Measurements from ENCODE around the gene DCAF6.

The DCAF6 gene

DNA sequence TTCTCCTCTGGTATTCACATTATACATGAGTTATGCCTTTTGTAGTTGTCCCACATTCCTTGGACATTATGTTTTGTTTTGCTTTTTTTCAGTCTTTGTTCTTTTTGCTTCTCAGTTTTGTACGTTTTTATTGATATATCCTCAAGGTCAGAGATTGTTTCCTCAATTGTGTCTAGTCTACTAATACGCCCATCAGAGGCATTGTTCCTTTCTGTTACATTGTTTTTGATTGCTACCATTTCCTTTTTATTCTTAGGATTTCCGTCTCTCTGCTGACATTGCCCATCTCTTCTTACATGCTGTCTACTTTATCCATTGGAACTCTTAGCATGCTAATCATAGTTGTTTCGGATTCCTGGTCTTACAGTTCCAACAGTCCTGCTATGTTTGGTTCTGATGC, 28.2 kb downstream of the DCAF6 start:
- TF ChIP-seq ZNF274 (IDR thresholded peaks at IDR 0.05; ENCODE audit: low read depth, low read length): no peak
- H3K4me3 ChIP-seq (ENCODE audit: low read length): no peak overlapping the region

GRCh38 chr1:167966050-167966449, 29.6 kb downstream of the DCAF6 start:
- TF ChIP-seq ZNF274 (IDR thresholded peaks at IDR 0.05; ENCODE audit: low read depth, low read length): no peak
- H3K4me3 ChIP-seq (ENCODE audit: low read length): no peak overlapping the region

- H3K4me3 ChIP-seq (ENCODE audit: low read length): no peak overlapping the region
- no peak for TF ChIP-seq ZNF274 (IDR thresholded peaks at IDR 0.05; ENCODE audit: low read depth, low read length)
Observed at GRCh38 chr1:167968569-167968968, 32.1 kb downstream of the DCAF6 start.

DNA sequence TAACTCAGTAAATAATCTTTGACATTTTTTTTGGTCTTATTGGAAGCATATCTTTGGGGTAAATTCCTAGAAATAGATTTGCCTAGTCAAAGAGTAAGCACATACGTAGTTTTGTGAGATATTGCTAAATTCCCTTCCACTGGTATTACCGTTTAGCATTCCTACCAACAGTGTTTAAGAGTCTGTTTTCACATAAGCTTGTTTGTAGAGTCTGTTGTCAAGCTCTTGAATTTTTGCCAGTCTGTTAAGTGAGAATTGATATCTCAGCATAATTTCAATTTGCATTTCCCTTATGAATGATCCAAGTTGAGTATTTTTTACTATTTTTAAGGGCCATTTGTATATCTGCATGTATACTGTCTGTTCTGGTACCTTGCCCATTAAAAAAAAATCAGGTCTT, 37.3 kb downstream of the DCAF6 start:
- no peak for TF ChIP-seq ZNF274 (IDR thresholded peaks at IDR 0.05; ENCODE audit: low read depth, low read length)
- no peak overlapping the region for H3K4me3 ChIP-seq (ENCODE audit: low read length)

GRCh38 chr1:167974698-167975097, 38.2 kb downstream of the DCAF6 start:
- no peak overlapping the region for H3K4me3 ChIP-seq (ENCODE audit: low read length)
- TF ChIP-seq ZNF274 (IDR thresholded peaks at IDR 0.05; ENCODE audit: low read depth, low read length): no peak

- no peak for TF ChIP-seq ZNF274 (IDR thresholded peaks at IDR 0.05; ENCODE audit: low read depth, low read length)
- H3K4me3 ChIP-seq (ENCODE audit: low read length): no peak overlapping the region
Observed at GRCh38 chr1:167977245-167977644, 40.8 kb downstream of the DCAF6 start.

DNA sequence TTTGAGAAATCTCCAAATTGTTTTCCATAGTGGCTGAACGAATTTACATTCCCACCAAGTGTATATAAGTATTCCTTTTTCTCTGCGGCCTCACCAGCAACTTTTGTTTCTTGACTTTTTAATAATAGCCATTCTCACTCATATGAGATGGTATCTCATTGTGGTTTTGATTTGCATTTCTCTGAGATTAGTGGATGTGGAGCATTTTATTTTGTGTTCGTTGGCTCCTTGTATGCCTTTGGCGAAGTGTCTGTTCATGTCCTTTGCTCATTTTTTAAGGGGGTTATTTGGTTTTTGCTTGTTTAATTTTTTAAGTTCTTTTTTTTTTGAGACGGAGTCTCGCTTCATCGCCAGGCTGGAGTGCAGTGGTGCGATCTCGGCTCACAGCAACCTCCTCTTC, 45.5 kb downstream of the DCAF6 start:
- TF ChIP-seq ZNF274 (IDR thresholded peaks at IDR 0.05; ENCODE audit: low read depth, low read length): no peak
- no peak overlapping the region for H3K4me3 ChIP-seq (ENCODE audit: low read length)

DNA sequence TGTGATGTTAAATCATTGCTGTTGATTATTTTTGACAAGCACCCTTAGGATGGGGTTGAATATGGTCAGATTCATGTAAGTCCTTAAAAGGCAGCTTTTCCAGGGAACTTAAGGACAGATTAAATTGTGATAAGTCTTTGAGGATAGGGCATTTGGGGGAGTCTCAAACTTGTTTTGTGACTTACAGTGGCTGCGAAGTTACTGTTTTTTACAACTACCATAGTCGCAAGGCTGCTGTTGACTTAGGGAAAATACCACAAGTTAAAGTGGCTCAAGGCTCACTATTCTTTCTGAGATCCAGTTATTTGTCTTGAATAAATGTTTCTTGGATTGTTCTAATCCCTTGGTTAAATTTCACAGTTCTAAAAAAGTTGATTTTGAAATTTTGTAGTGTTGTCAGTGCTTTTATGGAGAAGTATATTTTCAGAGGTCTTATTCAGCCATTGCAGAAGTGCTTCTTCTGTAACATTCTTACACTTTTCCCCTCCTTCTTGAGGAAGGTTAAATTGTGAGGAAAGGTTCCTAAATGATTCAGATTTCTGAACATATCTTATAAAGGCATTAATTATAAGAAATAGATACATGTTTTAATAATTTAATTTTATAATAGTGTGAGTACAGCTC, 47.4 kb downstream of the DCAF6 start:
- no peak overlapping the region for H3K4me3 ChIP-seq (ENCODE audit: low read length)
- no peak for TF ChIP-seq ZNF274 (IDR thresholded peaks at IDR 0.05; ENCODE audit: low read depth, low read length)

DNA sequence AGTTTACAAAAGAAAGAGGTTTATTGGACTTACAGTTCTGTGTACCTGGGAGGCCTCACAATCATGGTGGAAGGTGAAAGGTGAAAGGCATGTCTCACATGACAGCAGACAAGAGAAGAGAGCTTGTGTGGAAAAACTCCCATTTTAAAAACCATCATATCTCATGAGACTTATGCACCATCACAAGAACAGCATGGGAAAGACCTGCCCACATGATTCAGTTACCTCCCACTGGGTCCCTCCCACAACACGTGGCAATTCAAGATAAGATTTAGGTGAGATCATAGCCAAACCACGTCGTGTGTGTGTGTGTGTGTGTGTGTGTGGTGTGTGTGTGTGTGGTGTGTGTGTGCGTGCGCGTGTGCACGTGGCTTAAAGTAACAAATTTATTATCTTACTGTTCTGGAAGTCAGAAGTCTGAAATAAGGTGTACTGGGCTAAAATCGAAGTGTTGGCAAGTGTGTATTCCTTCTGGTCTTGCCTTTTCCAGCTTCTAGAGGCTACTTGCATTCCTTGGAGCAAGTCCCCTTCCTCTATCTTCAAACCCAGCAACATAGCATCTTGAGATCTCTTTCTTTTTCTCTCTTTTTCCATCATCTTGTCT, 48.5 kb downstream of the DCAF6 start:
- no peak overlapping the region for H3K4me3 ChIP-seq (ENCODE audit: low read length)
- TF ChIP-seq ZNF274 (IDR thresholded peaks at IDR 0.05; ENCODE audit: low read depth, low read length): no peak

DNA sequence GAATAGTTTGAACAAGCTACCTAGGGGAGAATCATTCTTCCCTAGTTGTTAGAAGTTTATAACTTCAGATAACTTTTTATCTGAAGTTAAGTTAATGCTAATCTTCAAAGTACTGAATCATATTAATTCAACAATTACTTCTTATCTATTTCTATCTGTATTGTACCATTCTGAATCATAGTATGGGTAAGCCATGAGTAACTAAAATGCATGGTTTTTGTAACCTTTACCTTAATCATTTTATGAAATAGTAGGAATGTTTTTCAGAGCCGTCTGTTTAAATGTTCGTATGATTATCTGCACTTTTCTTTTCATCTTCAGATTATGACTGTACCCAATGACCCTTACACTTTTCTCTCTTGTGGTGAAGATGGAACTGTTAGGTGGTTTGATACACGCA, 50.7 kb downstream of the DCAF6 start:
- no peak for TF ChIP-seq ZNF274 (IDR thresholded peaks at IDR 0.05; ENCODE audit: low read depth, low read length)
- no peak overlapping the region for H3K4me3 ChIP-seq (ENCODE audit: low read length)

DNA sequence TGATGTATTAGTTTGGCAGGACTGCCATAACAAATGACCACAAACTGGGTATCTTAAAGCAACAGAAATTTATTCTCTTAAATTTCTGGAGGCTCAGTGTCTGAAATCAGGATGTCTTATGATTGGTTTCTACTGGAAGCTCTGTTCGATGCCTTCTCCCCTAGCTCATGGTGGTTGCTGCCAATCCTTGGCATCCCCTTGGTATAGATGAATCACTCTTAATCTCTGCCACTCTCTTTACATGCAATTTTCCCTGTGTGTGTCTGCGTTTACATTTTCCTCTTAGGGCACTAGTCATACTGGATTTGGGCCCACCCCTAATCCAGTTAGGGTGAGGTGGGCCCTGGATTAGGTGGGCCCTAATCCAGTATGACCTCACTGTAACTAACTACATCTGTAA, 55.1 kb downstream of the DCAF6 start:
- H3K4me3 ChIP-seq (ENCODE audit: low read length): no peak overlapping the region
- TF ChIP-seq ZNF274 (IDR thresholded peaks at IDR 0.05; ENCODE audit: low read depth, low read length): no peak

DNA sequence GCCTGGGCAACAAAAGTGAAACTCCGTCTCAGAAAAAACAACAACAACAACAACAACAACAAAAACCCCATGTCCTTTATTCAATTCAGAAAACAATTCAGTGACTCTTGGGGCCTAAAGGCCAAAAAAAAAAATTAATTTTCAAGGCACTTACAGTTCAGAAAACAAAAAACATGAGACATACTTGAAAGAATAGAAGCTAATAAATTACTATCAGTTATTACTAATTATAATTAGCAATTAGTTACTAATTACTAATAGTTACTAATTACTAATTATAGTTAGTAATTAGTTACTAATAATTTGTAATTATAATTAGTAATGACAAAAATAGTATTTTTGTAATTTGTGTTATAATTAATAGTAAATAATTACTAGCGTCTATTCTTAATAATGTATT, 57.2 kb downstream of the DCAF6 start:
- no peak overlapping the region for H3K4me3 ChIP-seq (ENCODE audit: low read length)
- no peak for TF ChIP-seq ZNF274 (IDR thresholded peaks at IDR 0.05; ENCODE audit: low read depth, low read length)

GRCh38 chr1:167994560-167994959, 58.1 kb downstream of the DCAF6 start:
- H3K4me3 ChIP-seq (ENCODE audit: low read length): no peak overlapping the region
- no peak for TF ChIP-seq ZNF274 (IDR thresholded peaks at IDR 0.05; ENCODE audit: low read depth, low read length)

DNA sequence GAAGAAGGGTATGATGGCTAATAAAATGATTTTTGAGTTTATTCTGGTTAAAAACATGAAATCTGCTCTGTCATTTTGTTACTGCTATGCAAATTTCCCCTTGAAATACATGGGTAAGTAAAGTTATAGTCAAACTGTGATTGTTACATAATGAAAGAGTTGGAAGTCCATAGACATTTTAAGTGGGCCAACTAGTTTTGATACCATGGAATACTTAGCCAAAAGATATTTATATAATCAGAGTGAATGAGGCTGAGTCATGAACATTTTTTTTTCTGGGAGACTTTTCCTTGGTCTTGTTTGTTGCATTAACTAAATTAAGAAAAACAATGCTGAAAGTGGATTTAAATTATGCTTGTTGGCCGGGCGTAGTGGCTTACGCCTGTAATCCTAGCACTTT, 58.6 kb downstream of the DCAF6 start:
- TF ChIP-seq ZNF274 (IDR thresholded peaks at IDR 0.05; ENCODE audit: low read depth, low read length): no peak
- H3K4me3 ChIP-seq (ENCODE audit: low read length): no peak overlapping the region

DNA sequence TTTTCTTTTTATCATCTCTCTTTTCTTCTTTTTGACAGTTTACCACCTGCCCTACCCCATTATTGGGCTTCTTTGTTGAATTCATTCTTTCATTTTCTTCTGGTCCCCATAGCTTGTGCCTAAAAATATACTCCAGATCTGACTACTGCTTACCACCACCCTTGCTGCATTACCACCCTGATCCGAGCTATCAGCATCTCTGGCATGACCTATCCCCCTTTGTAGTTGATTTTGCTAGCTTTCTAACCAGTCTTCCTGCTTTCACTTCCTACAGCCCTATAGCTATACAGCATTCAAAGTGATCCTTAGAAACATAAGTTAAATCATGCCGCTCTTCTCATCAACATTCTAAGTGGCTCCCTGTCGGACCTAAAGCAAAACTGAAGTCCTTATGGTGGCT, 59.8 kb downstream of the DCAF6 start:
- no peak overlapping the region for H3K4me3 ChIP-seq (ENCODE audit: low read length)
- no peak for TF ChIP-seq ZNF274 (IDR thresholded peaks at IDR 0.05; ENCODE audit: low read depth, low read length)

DNA sequence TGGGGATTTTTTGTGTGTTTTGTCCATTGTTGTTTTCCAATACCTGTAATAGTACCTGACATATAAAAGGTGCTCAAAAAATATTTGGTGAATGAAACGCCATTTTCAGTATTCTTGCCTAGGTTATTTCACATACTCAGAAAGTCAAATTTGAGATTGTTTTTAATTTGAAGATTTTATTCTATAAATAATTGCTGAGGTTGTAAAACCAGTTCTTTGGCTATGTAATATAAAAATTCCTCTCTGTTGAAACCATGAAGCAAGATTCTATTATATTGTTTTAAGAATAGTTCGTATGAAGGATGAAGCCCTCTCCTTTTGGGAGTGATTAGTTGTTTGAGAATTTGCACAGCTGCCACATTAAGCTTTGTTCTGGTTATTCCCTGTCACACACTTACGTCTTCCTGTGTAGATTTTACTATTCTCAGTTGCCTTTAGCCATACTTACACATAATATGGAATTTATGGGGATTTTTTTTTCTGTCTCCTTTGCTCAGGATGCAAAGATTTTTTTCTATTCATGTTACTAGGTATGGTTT, 60.6 kb downstream of the DCAF6 start:
- no peak overlapping the region for H3K4me3 ChIP-seq (ENCODE audit: low read length)
- TF ChIP-seq ZNF274 (IDR thresholded peaks at IDR 0.05; ENCODE audit: low read depth, low read length): no peak
